Fibroblast of lung (primary cell): Measurements from ENCODE around the gene ARPC2.

ENCODE experiments used
- EZH2 ChIP-seq: IDR thresholded peaks from 2 replicates; pipeline ENCODE4 v1.5.1; 2012; ENCODE audit warnings: low read length, control low read depth, mild to moderate bottlenecking; ENCODE audit errors: missing control alignments
- TF ChIP-seq, protein P1 (sequence below), 2 donors: IDR thresholded peaks in 1 of 2; conservative IDR thresholded peaks in 1 of 2; 1 replicate in 1 of 2; 2 replicates in 1 of 2; pipeline ENCODE4 v1.5.1; 2011 to 2012; ENCODE audit warnings: low read length in 2 of 2, control low read depth in 1 of 2, inconsistent platforms in 1 of 2, low read depth in 1 of 2, mild to moderate bottlenecking in 1 of 2

DNA sequence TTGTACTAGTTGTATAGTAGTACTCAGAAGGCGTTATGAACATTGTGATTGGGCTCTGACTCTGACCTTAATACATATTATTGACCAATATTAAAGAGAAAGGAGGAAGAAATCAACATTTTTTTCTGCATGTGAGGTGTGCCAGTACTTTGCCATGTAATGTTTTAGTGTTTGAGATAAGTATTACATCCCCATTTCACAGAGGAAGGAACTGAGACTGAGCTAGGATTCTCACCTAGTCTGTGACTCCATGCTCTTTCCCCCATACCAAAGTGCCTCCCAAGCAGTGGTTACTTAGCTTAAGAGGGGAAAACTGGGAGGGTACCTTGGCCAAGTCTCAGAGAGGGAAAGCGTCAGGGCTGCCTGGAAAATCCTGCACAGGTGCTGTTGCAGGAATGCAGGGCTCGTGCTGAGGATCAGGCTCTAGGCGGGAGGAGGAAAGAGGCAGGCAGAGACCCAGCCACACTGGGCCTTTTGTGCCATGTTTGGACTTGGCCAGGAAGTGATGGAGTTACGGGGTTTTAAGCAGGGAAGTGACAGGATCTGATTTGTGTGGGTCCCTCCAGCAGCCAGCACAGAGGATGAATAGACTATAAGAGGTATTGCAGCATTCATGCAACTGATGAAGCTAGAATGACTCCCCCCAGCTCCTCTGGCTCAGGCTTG, 55.0 kb downstream of the ARPC2 start:
- TF ChIP-seq, protein P1, sequence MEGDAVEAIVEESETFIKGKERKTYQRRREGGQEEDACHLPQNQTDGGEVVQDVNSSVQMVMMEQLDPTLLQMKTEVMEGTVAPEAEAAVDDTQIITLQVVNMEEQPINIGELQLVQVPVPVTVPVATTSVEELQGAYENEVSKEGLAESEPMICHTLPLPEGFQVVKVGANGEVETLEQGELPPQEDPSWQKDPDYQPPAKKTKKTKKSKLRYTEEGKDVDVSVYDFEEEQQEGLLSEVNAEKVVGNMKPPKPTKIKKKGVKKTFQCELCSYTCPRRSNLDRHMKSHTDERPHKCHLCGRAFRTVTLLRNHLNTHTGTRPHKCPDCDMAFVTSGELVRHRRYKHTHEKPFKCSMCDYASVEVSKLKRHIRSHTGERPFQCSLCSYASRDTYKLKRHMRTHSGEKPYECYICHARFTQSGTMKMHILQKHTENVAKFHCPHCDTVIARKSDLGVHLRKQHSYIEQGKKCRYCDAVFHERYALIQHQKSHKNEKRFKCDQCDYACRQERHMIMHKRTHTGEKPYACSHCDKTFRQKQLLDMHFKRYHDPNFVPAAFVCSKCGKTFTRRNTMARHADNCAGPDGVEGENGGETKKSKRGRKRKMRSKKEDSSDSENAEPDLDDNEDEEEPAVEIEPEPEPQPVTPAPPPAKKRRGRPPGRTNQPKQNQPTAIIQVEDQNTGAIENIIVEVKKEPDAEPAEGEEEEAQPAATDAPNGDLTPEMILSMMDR (conservative IDR thresholded peaks at IDR 0.05 in 1 of 2, IDR thresholded peaks at IDR 0.05 in 1 of 2; ENCODE audit: low read depth in 1 of 2, low read length in 2 of 2): no peak
- TF ChIP-seq EZH2: no peak
